ENCODE data around the gene NEURL1B.

DNA sequence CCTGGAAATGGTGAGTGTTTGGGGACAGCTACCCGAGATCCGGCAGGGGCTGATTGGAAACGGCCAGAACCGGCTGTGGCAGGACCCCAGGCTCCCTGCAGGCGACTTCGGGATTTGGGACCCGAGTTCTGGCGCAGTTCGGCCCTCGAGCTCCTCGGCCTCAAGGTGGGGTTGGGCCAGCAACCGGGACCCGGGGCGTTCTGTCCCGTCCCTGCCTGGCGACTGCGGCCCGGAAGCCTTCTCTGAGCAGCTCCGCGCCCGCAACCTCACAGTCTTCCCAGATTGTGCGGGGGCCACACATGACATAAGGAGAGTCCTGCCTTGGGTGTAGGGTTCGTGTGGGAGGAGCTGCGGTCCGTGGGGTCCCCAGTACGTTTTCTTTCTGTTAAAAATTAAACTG, 23.2 kb upstream of the NEURL1B start:
- TF ChIP-seq POLR2A (IDR thresholded peaks at IDR 0.05): no peak
- TF ChIP-seq CTCF (IDR thresholded peaks at IDR 0.05): no peak

Measured in tibial nerve (tissue), 3 donors.